Gastroesophageal sphincter (tissue), 3 donors: ENCODE results near the gene ARHGAP30.
"Not testable (repeated sequence)": the region's sequence is repeated elsewhere in the genome, so short reads cannot be mapped to it uniquely, and the experiment has no call there.

ENCODE experiments used
- CTCF ChIP-seq, 4 experiments: fragments of 200-600 bp in 2 of 4; fragments of 450-650 bp in 2 of 4; sonication (generic) in 1 of 4; IDR thresholded peaks; one replicate each; pipeline ENCODE4 v1.5.1; 2017 to 2019; ENCODE audit warnings: antibody characterized with exemption in 4 of 4, mild to moderate bottlenecking in 2 of 4, moderate library complexity in 2 of 4
- EP300 ChIP-seq: sonication (generic); formaldehyde crosslinking; IDR thresholded peaks from one replicate; pipeline ENCODE4 v1.6.1; 2017; ENCODE audit warnings: antibody characterized with exemption, mild to moderate bottlenecking
- POLR2A ChIP-seq, 2 donors: fragments of 450-650 bp; IDR thresholded peaks; one replicate each; pipeline ENCODE4 v1.6.1; 2017; ENCODE audit warnings: antibody characterized with exemption in 2 of 2, mild to moderate bottlenecking in 2 of 2, moderate library complexity in 1 of 2

GRCh38 chr1:161115961-161116360 is 46.3 kb upstream of the ARHGAP30 start:
- TF ChIP-seq EP300; CTCF (IDR thresholded peaks at IDR 0.05); POLR2A (IDR thresholded peaks at IDR 0.05): not testable (repeated sequence)
